LNCAP (cell line): ENCODE measurements around the gene EIF3L.

Source experiments
- CTCF ChIP-seq: fragments of 450-650 bp; IDR thresholded peaks from 2 replicates; pipeline ENCODE4 v1.5.1; 2017; ENCODE audit warnings: mild to moderate bottlenecking

EIF3L gene

GRCh38 chr22:37820350-37820749 is 28.9 kb upstream of the EIF3L start:
- no peak for TF ChIP-seq CTCF

GRCh38 chr22:37822079-37822833 is 27.0 kb upstream of the EIF3L start:
- TF ChIP-seq CTCF = no peak

GRCh38 chr22:37823134-37823985 is 25.9 kb upstream of the EIF3L start, which contains the start of gene GALR3:
TSS of gene GALR3 (plus strand) at chr22:37823382. CDS start at chr22:37823407, 25 bp downstream.
- TF ChIP-seq CTCF = no peak

- TF ChIP-seq CTCF = no peak; the same call in 1 of the 2 replicates
Observed at GRCh38 chr22:37824674-37825641, 24.3 kb upstream of the EIF3L start.

- no peak for TF ChIP-seq CTCF
Observed at GRCh38 chr22:37827056-37827455, 22.2 kb upstream of the EIF3L start.

GRCh38 chr22:37830093-37830842 is 19.0 kb upstream of the EIF3L start:
- no peak for TF ChIP-seq CTCF
